Fibroblast of mammary gland (primary cell): ENCODE measurements around the gene SEMA3B.

ENCODE experiments used
- DNase-seq: peaks from one replicate; pipeline ENCODE4 v3.0.0-alpha.2; 2010; ENCODE audit warnings: low read depth
- H3K4me3 ChIP-seq: 2 replicates; pipeline ENCODE4 v1.5.1; 2011; ENCODE audit warnings: low read depth, mild to moderate bottlenecking, low read length, moderate library complexity; ENCODE audit not compliant: control insufficient read depth
- TF ChIP-seq, protein P1 (sequence below): conservative IDR thresholded peaks from 2 replicates; pipeline ENCODE4 v1.5.1; 2011; ENCODE audit warnings: low read depth, low read length, inconsistent platforms; ENCODE audit not compliant: control insufficient read depth, insufficient read depth

The SEMA3B gene

DNA sequence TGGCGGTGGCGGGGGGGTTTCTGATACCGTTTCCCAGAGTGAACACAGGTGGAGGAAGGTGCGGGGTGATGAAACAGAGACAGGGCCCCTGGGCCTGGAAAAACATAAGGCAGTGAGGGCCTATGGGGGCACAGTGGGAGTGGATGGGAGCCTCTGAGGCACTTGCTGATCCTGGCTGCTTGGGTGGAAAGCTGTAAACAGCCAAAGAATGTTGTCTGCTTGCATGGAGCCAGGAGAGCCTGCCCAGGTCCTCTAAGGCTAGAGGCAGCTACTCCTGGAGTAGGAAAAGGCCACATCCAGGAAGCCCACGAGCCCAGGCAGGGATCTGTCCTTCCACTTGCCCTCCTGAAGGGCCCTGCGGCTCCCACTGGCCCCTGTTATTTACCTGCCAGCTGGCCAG is 2.9 kb upstream of the SEMA3B start:
- no peak for DNase-seq
- H3K4me3 ChIP-seq: no peak overlapping the region
- TF ChIP-seq, protein P1, sequence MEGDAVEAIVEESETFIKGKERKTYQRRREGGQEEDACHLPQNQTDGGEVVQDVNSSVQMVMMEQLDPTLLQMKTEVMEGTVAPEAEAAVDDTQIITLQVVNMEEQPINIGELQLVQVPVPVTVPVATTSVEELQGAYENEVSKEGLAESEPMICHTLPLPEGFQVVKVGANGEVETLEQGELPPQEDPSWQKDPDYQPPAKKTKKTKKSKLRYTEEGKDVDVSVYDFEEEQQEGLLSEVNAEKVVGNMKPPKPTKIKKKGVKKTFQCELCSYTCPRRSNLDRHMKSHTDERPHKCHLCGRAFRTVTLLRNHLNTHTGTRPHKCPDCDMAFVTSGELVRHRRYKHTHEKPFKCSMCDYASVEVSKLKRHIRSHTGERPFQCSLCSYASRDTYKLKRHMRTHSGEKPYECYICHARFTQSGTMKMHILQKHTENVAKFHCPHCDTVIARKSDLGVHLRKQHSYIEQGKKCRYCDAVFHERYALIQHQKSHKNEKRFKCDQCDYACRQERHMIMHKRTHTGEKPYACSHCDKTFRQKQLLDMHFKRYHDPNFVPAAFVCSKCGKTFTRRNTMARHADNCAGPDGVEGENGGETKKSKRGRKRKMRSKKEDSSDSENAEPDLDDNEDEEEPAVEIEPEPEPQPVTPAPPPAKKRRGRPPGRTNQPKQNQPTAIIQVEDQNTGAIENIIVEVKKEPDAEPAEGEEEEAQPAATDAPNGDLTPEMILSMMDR: no peak

- peak overlapping the region; percentile 37 for H3K4me3 ChIP-seq
- TF ChIP-seq, protein P1: no peak
Observed at GRCh38 chr3:50266836-50267235, 2.1 kb upstream of the SEMA3B start.

DNA sequence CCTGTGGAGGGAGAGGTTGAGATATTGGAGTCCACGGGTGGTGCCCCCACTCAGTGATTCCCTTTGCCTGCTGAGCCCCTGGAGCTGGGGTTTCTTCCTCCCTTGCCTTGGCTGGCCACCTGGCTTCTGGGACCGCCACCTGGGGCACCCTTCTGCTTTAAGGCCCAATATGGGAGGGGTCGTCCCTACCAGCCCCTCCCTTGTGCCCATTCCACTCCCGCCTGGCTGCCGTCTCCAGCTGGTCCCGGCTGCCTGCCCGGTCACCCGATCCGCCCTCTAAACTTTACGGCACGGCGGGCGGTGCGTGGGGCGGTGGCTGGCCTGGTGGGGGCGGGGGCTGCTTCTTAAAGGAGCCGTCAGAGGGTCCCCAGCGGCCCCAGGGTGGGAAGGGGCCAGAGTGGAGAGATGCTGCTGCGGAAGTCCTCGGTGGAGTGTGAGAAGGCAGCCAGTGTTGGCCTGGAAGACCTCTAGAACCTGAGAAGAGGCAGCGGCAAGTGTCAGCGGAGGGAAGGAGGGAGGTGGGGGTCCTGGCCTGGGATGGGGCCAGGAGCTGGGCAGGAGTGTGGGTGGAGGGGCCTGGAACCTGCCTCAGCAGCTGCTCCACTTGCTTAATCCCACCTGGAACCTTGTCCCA is 1.6 kb upstream of the SEMA3B start:
- H3K4me3 ChIP-seq: peak overlapping the region; percentile 37
- DNase-seq: no peak
- TF ChIP-seq, protein P1: no peak

More at GRCh38 chr3:50266836-50267235, 2.1 kb upstream of the SEMA3B start:
- DNase-seq: no peak

DNA sequence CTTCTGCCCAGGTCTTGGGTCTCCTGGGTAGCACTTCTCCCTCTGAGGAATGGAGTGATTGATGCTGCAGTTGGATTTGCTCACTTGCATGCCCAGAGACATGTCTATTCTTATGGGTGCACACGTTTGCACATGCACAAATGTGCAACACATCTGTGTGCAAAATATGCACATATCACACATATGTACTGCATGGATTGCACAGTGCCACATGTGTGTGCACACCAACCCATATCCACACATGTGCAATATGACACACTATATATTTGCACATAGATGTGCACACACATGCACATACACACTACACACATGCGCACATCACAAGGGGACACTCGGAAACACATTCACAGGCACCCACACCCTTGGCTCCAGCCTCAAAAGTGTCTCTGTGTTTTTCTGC is 671 bp upstream of the SEMA3B start:
- DNase-seq: peak; percentile 33
- no peak overlapping the region for H3K4me3 ChIP-seq
- TF ChIP-seq, protein P1: no peak

DNA sequence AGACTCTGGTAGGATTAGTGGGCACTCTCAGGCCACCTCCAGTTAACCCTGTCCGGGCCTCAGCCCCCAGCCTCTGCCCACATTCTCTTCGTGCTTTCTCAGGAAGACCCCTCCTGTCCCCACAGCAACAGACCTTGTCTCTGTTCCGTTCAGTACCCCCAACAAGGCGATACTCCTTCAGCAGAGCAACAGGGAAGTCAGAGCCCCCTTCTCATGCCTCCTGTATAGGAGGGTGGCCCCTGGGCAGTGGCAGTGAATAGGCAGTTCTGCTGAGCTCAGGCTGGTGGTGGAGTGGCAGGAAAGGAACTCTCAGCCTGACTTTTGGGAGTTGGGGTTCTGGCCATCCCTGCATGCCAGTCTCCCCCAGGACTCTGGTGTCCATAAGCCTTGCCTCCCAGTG is 513 bp downstream of the SEMA3B start:
- no peak for DNase-seq
- TF ChIP-seq, protein P1: no peak
- H3K4me3 ChIP-seq: no peak overlapping the region

DNA sequence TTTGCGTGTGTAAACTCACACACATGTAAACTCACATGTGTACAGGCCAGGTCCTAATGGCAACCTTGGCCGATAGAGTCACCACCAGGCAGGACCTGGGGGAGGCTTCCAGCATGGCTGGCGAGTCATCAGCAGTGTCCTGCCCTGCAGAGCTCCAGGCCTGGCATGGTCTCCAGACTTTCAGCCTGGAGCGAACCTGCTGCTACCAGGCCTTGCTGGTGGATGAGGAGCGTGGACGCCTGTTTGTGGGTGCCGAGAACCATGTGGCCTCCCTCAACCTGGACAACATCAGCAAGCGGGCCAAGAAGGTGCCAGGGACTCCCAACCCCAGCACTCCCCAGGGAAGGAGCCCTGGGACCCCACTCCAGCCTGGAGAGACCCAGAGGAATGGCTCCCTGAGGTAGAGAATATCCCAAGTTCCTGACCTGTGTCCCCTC is 1.0 kb downstream of the SEMA3B start:
- peak; percentile 52 for DNase-seq
- no peak overlapping the region for H3K4me3 ChIP-seq
- TF ChIP-seq, protein P1: no peak
